Vagina (tissue), 2 donors: Measurements from ENCODE around the gene LCLAT1.

Source experiments
- POLR2A ChIP-seq, 2 donors: fragments of 450-650 bp; IDR thresholded peaks; one replicate each; pipeline ENCODE4 v1.6.1; 2017; ENCODE audit warnings: antibody characterized with exemption in 2 of 2, mild to moderate bottlenecking in 2 of 2, moderate library complexity in 2 of 2
- POLR2AphosphoS5 ChIP-seq, 2 donors: sonication (generic); formaldehyde crosslinking; IDR thresholded peaks; one replicate each; pipeline ENCODE4 v1.9.0; 2017; ENCODE audit warnings: antibody characterized with exemption in 2 of 2, mild to moderate bottlenecking in 2 of 2, low read depth in 1 of 2; ENCODE audit not compliant: insufficient read depth in 1 of 2
- TF ChIP-seq, protein P1 (sequence below), 3 experiments: fragments of 450-650 bp in 2 of 3; fragments of 200-600 bp in 1 of 3; sonication (generic) in 1 of 3; IDR thresholded peaks; one replicate each; pipeline ENCODE4 v1.5.1; 2017 to 2019; ENCODE audit warnings: antibody characterized with exemption in 3 of 3, mild to moderate bottlenecking in 2 of 3, moderate library complexity in 2 of 3

DNA sequence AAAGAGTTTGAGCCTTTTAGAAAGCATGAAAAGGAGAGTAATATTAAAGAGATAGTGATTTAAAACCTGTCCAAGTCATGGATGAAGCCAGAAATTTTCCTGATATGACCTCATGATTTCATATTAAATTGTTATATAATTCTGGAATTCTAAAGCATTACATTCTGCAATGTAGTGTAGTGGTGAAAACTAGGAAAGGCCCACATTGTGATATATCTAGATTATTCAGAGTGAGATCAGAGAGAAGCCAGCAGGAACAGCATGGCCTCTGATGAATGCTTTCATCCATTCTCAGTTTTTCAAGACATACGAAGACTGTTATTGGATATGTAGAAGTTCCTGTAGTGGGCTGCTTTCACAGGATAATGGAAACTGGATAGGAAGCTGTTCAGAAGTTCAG is 98.8 kb downstream of the LCLAT1 start:
- TF ChIP-seq POLR2AphosphoS5 (IDR thresholded peaks at IDR 0.05; ENCODE audit: insufficient read depth in 1 of 2, low read depth in 1 of 2) = no peak
- TF ChIP-seq, protein P1, sequence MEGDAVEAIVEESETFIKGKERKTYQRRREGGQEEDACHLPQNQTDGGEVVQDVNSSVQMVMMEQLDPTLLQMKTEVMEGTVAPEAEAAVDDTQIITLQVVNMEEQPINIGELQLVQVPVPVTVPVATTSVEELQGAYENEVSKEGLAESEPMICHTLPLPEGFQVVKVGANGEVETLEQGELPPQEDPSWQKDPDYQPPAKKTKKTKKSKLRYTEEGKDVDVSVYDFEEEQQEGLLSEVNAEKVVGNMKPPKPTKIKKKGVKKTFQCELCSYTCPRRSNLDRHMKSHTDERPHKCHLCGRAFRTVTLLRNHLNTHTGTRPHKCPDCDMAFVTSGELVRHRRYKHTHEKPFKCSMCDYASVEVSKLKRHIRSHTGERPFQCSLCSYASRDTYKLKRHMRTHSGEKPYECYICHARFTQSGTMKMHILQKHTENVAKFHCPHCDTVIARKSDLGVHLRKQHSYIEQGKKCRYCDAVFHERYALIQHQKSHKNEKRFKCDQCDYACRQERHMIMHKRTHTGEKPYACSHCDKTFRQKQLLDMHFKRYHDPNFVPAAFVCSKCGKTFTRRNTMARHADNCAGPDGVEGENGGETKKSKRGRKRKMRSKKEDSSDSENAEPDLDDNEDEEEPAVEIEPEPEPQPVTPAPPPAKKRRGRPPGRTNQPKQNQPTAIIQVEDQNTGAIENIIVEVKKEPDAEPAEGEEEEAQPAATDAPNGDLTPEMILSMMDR (IDR thresholded peaks at IDR 0.05) = no peak
- no peak for TF ChIP-seq POLR2A (IDR thresholded peaks at IDR 0.05)
